Parathyroid adenoma (tissue), 2 donors: ENCODE results near the gene PLCL2.

ENCODE experiments used
- H2AFZ ChIP-seq: fragments of 300-600 bp; sonication (generic); one replicate; pipeline ENCODE4 v1.7.0; 2017; ENCODE audit warnings: antibody characterized with exemption, mild to moderate bottlenecking
- H3K27ac ChIP-seq: fragments of 300-600 bp; sonication (generic); one replicate; pipeline ENCODE4 v1.7.0; 2017
- H3K27me3 ChIP-seq: fragments of 300-600 bp; sonication (generic); one replicate; pipeline ENCODE4 v1.7.0; 2017; ENCODE audit warnings: low read length; ENCODE audit not compliant: control insufficient read depth, insufficient read depth
- H3K36me3 ChIP-seq: fragments of 300-600 bp; sonication (generic); one replicate; pipeline ENCODE4 v1.7.0; 2017; ENCODE audit warnings: low read length; ENCODE audit not compliant: control insufficient read depth, insufficient read depth
- H3K4me1 ChIP-seq: fragments of 300-600 bp; sonication (generic); one replicate; pipeline ENCODE4 v1.7.0; 2017; ENCODE audit warnings: control low read depth
- H3K4me2 ChIP-seq: fragments of 300-600 bp; sonication (generic); one replicate; pipeline ENCODE4 v1.7.0; 2017; ENCODE audit warnings: low read length
- H3K4me3 ChIP-seq: fragments of 300-600 bp; sonication (generic); one replicate; pipeline ENCODE4 v1.7.0; 2017; ENCODE audit warnings: low read depth, low read length
- H3K79me2 ChIP-seq: fragments of 300-600 bp; sonication (generic); one replicate; pipeline ENCODE4 v1.7.0; 2017; ENCODE audit warnings: control low read depth
- H3K9ac ChIP-seq: fragments of 300-600 bp; sonication (generic); one replicate; pipeline ENCODE4 v1.7.0; 2017; ENCODE audit warnings: mild to moderate bottlenecking
- H3K9me3 ChIP-seq: fragments of 300-600 bp; sonication (generic); one replicate; pipeline ENCODE4 v1.7.0; 2017; ENCODE audit warnings: low read length; ENCODE audit not compliant: control insufficient read depth
- TF ChIP-seq, protein P1 (sequence below): fragments of 300-600 bp; sonication (generic); IDR thresholded peaks from one replicate; pipeline ENCODE4 v1.7.0; 2017; ENCODE audit warnings: antibody characterized with exemption, mild to moderate bottlenecking
- donor health status: primary hyperparathyroidism.

PLCL2 gene

GRCh38 chr3:16869261-16870005 is 15.3 kb upstream of the PLCL2 start:
- Histone ChIP-seq H3K27me3 (no peaks in the 10 kb centered on the region), H3K27ac (no peak overlapping the region), H3K4me1 (no peaks in the 10 kb centered on the region), H3K4me3 (no peak overlapping the region), H2AFZ (no peak overlapping the region), H3K9ac (no peak overlapping the region), H3K9me3 (no peaks in the 10 kb centered on the region), H3K79me2 (no peaks in the 10 kb centered on the region), H3K36me3 (no peaks in the 10 kb centered on the region), H3K4me2 (no peak overlapping the region)
- TF ChIP-seq, protein P1, sequence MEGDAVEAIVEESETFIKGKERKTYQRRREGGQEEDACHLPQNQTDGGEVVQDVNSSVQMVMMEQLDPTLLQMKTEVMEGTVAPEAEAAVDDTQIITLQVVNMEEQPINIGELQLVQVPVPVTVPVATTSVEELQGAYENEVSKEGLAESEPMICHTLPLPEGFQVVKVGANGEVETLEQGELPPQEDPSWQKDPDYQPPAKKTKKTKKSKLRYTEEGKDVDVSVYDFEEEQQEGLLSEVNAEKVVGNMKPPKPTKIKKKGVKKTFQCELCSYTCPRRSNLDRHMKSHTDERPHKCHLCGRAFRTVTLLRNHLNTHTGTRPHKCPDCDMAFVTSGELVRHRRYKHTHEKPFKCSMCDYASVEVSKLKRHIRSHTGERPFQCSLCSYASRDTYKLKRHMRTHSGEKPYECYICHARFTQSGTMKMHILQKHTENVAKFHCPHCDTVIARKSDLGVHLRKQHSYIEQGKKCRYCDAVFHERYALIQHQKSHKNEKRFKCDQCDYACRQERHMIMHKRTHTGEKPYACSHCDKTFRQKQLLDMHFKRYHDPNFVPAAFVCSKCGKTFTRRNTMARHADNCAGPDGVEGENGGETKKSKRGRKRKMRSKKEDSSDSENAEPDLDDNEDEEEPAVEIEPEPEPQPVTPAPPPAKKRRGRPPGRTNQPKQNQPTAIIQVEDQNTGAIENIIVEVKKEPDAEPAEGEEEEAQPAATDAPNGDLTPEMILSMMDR: no peak

DNA sequence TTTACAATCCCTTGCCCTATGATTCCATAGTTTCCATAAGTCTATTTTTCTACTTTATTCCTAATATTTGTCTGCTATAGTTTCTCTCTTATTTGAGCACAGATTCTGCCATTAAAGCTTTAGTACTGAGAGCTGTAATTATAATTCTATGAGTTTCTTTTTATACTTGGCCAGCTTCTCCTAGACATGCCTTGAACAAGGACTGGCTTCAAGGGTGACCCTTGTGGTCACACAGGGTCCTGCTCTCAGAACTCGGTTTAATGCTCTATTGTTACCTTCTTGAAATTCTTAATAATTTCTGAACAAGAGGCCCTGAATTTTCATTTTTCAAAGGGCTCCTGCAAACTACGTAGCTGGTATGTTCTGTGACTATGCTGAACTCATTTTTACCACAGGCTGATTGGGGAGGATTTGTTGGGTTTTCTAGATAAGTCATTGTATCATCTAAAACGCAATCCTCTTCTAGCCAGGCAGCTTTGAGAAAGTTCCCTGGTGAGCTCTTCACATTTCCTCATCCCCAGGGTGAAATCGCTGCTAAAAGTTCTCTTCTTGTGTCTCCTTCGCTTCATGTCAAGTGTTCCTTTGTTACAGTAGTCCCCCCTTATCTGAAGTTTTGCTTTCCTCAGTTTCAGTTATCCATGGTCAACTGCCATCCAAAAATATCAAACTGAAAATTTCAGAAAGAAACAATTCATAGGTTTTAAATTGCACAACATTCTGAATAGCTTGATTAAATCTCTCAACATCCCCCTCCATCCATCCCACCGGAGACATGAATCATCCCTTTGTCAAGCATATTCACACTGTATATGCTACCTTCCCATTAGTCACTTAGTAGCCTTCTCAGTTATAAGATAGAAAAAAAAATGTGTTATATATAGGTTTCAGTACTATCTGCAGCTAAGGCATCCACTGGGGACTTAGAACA is 12.6 kb upstream of the PLCL2 start:
- H3K4me1 ChIP-seq: no peaks in the 10 kb centered on the region
- no peak overlapping the region for H3K4me2 ChIP-seq
- no peak overlapping the region for H3K27ac ChIP-seq
- H3K36me3 ChIP-seq: no peaks in the 10 kb centered on the region
- no peak overlapping the region for H2AFZ ChIP-seq
- H3K9ac ChIP-seq: no peak overlapping the region
- no peak overlapping the region for H3K4me3 ChIP-seq
- no peaks in the 10 kb centered on the region for H3K27me3 ChIP-seq
- TF ChIP-seq, protein P1: no peak
- H3K79me2 ChIP-seq: no peaks in the 10 kb centered on the region
- no peaks in the 10 kb centered on the region for H3K9me3 ChIP-seq

- Histone ChIP-seq H3K4me3 (no peak overlapping the region), H3K36me3 (no peaks in the 10 kb centered on the region), H3K27me3 (no peaks in the 10 kb centered on the region), H3K9me3 (no peaks in the 10 kb centered on the region), H3K27ac (no peak overlapping the region), H2AFZ (no peak overlapping the region), H3K4me2 (no peak overlapping the region), H3K4me1 (no peaks in the 10 kb centered on the region), H3K9ac (no peak overlapping the region), H3K79me2 (no peaks in the 10 kb centered on the region)
- TF ChIP-seq, protein P1: no peak
Measured at GRCh38 chr3:16873872-16874271, 10.9 kb upstream of the PLCL2 start.

DNA sequence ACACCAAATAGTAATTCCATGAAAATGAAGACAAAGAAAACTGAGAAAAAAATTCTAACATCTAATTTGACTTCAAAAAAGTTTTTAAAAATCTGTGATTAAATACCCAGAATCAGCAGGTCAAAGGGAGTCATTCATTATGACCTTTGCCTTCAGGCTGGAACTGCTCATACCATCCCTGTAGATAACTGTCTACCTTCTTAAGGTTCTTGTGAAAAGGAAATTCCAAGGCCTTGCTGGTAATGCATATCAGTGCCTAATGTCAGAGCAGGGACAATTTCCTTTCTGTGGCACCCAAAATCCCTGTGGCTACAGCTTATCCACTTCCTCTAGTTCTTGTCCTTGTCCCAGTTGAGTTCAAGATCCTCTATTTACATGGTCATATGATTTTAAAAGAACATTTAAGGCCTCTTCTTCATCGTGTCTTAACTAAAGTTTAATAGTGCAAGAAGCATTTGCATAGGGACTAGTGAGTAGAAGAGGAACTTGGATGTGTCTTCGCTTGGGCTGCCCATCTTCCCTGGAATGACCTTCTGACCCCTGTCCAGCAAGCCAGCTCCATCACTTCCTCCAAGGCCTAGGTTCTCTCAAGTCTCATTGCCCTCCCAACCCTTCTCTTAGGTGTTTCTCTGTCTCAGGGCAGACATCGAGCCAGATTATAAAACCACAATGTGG is 8.7 kb upstream of the PLCL2 start:
- Histone ChIP-seq H3K27ac (no peak overlapping the region), H3K36me3 (no peaks in the 10 kb centered on the region), H3K4me1 (no peaks in the 10 kb centered on the region), H3K9me3 (no peaks in the 10 kb centered on the region), H3K9ac (no peak overlapping the region), H3K79me2 (no peaks in the 10 kb centered on the region), H3K27me3 (no peaks in the 10 kb centered on the region), H3K4me3 (no peak overlapping the region), H2AFZ (no peak overlapping the region), H3K4me2 (no peak overlapping the region)
- TF ChIP-seq, protein P1: no peak
